ENCODE measurements around the gene DOCK2. TPM values are rescaled to one million over a fixed set of nuclear protein-coding genes. Genes with fewer than 3 reads are reported as not detected.

DOCK2 gene
- total and polyA plus RNA-seq, 9 of the 15 experiments (the other 6 are each of a cell fraction or from before 2014, with no cell fraction given): 4.5 to 42.6 (median 20.5) TPM

DNA sequence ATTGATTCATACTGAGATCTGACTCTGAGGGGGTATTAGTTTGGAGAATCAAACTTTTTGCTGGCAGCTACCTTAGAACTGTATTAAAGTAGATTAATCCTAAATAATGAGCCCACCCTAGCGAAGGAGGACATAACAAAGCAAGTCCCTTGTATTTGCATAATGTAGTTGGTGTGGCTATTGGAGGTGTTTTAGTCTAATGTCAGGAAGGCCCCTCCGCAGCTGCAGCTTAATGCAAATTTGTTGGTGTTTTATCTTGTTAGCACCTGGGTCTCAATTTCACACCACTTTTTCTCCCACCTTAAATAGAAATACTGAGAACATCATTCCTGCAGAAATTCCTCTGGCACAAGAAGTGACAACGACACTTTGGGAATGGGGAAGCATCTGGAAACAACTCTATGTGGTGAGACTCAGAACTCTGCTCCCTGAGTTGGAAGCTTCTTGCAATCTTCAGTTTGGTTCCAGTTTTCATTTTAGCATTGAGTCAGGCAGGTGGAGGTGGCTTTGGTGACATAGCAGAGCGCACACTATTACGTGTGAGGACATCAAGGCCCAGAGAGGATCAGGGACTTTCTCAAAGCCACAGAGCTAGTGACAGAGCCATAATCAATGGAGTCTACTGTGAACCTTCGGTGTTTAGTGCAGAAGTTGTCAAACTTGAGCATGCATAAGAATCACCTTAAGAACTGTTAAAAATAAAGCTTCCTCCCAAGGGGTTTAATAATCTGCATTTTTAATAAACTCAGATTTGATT is 33.9 kb downstream of the DOCK2 start:
- no peak overlapping the region for H2AFZ ChIP-seq (ENCODE audit: low read depth, low read length)
- no peak for FAIRE-seq
- H3K4me2 ChIP-seq (ENCODE audit: insufficient read depth, low read length): no peak overlapping the region
- H3K36me3 ChIP-seq (ENCODE audit: control insufficient read depth, insufficient read depth, low read length): peaks cover 3% of the 10 kb centered on the region; the same call in 2 of the 3 replicates
- no peak for TF ChIP-seq CSDE1 (IDR thresholded peaks at IDR 0.05)
- TF ChIP-seq TCFL5 (CRISPR knock-in tag; conservative IDR thresholded peaks at IDR 0.05): no peak
- TF ChIP-seq, protein P1, sequence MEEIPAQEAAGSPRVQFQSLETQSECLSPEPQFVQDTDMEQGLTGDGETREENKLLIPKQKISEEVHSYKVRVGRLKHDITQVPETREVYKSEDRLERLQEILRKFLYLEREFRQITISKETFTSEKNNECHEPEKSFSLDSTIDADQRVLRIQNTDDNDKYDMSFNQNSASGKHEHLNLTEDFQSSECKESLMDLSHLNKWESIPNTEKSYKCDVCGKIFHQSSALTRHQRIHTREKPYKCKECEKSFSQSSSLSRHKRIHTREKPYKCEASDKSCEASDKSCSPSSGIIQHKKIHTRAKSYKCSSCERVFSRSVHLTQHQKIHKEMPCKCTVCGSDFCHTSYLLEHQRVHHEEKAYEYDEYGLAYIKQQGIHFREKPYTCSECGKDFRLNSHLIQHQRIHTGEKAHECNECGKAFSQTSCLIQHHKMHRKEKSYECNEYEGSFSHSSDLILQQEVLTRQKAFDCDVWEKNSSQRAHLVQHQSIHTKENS (CRISPR knock-in tag; IDR thresholded peaks at IDR 0.05): no peak
- no peak for TF ChIP-seq ZNF311 (CRISPR knock-in tag; IDR thresholded peaks at IDR 0.05)
- no peak for TF ChIP-seq ZNF778 (CRISPR knock-in tag; IDR thresholded peaks at IDR 0.05)
- TF ChIP-seq, protein P2, sequence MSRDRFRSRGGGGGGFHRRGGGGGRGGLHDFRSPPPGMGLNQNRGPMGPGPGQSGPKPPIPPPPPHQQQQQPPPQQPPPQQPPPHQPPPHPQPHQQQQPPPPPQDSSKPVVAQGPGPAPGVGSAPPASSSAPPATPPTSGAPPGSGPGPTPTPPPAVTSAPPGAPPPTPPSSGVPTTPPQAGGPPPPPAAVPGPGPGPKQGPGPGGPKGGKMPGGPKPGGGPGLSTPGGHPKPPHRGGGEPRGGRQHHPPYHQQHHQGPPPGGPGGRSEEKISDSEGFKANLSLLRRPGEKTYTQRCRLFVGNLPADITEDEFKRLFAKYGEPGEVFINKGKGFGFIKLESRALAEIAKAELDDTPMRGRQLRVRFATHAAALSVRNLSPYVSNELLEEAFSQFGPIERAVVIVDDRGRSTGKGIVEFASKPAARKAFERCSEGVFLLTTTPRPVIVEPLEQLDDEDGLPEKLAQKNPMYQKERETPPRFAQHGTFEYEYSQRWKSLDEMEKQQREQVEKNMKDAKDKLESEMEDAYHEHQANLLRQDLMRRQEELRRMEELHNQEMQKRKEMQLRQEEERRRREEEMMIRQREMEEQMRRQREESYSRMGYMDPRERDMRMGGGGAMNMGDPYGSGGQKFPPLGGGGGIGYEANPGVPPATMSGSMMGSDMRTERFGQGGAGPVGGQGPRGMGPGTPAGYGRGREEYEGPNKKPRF (IDR thresholded peaks at IDR 0.05; ENCODE audit: low read depth, low read length): no peak
- TF ChIP-seq ERF (CRISPR knock-in tag; IDR thresholded peaks at IDR 0.05): no peak
- no peak for TF ChIP-seq HNRNPH1 (optimal IDR thresholded peaks at IDR 0.05; ENCODE audit: low read depth, low read length)
- TF ChIP-seq SLC30A9 (CRISPR knock-in tag; IDR thresholded peaks at IDR 0.05): no peak
- H3K27ac ChIP-seq (ENCODE audit: extremely low read depth, low read depth, low read length): no peak overlapping the region
- in situ Hi-C loops (cut with MboI): no loop called here
- BruUV-seq (replicated peaks): no TSS peak
- no peak for ATAC-seq
- no peak for DNase-seq (ENCODE audit: extremely low read depth in 1 of 4, low spot score in 3 of 4)
- H4K20me1 ChIP-seq (replicated peaks; ENCODE audit: control insufficient read depth, insufficient read depth, low read length): no peaks in the 10 kb centered on the region
- CTCF ChIA-PET (ENCODE audit: low intra/inter-chr PET ratio): no interaction called here
- no peaks in the 10 kb centered on the region for H3K79me2 ChIP-seq (ENCODE audit: control insufficient read depth, insufficient read depth, low read length)
- no peaks in the 10 kb centered on the region for H3K27me3 ChIP-seq (ENCODE audit: control insufficient read depth in 2 of 2, insufficient read depth in 2 of 2, low read length in 2 of 2)
- peaks cover 0 to 20% of the 10 kb centered on the region in 2 experiments; a peak in 3 of 5 replicates for H3K4me1 ChIP-seq (replicated peaks in 1 of 2; ENCODE audit: control insufficient read depth in 2 of 2, insufficient read depth in 2 of 2, low read length in 2 of 2)
- POLR2A ChIA-PET: interaction anchor here (0.6 to 0.8 kb wide), 3 partner anchors 9 to 1976 kb away, joined by 3 read pairs; no protein-coding TSS in a partner anchor
- intact Hi-C loops (cut with micrococcal nuclease): no loop called here
- H3K9me3 ChIP-seq (replicated peaks; ENCODE audit: control insufficient read depth, insufficient read depth, low read depth, low read length): no peaks in the 10 kb centered on the region
- no peaks in the 10 kb centered on the region for H3K9me1 ChIP-seq (ENCODE audit: control insufficient read depth, insufficient read depth, low read length)
- H3K4me3 ChIP-seq: no peak overlapping the region
- WGBS (ENCODE audit: insufficient coverage, low coverage, missing lambda C conversion rate): 35% methylated on average over 6 of the region's 6 CpGs
- H3K9ac ChIP-seq (ENCODE audit: insufficient read depth in 1 of 2, low read depth in 2 of 2, low read length in 2 of 2): no peak overlapping the region

Measured in K562 (cell line).